HG03442 (cell line): ENCODE data around the gene SUN1.

Experiments used
- ATAC-seq: cut with Tn5 transposase; IDR thresholded peaks from one replicate; pipeline ENCODE4 v1.9.1; 2021; ENCODE audit warnings: mild to moderate bottlenecking, moderate library complexity; ENCODE audit not compliant: unreplicated experiment

The SUN1 gene

DNA sequence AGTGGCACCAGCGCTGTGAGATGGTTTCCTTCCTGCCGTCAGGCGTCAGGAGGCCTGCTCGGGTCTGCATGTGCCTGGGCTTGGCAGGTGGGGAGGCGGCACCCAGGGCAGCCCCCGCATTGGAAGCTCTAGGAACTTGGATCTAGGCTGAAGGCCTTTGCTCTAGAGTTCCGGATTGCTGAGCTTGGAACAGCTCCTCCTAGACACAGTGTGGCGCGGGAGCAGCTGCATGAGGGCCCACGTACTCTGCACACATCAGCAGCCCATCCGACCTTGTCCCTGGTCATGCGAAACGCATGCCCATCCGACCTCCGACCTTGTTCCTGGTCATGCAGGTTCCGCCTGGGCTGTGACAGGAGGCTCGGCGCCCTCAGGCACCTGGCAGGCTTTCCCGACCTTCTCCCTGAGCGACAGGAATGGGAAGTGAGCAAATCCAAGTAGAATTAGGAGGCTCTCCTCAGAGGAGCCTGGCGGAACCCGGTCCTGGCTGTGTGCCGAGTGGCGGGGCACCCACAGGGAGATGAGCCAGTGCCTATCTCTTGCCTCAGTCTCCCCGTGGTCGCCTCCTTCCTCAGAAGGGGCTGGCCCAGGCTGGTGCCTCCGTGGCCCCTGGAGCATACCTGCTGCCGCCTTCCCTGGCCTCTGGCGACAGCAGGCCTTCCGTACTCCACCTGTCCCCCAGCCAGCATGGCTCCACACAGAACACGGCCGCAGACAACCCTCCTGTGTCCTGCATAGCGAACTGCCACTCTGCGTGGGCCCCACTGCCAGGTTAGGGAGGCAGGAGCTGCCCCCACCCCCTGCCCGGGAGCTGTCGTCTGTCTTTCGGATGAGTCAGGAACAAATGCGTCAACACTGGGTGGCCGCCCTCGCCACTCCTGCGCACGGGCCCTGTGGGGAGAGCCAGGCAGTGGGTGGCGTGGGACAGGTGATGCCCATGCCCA lies 56.1 kb downstream of the SUN1 start:
- no peak for ATAC-seq

DNA sequence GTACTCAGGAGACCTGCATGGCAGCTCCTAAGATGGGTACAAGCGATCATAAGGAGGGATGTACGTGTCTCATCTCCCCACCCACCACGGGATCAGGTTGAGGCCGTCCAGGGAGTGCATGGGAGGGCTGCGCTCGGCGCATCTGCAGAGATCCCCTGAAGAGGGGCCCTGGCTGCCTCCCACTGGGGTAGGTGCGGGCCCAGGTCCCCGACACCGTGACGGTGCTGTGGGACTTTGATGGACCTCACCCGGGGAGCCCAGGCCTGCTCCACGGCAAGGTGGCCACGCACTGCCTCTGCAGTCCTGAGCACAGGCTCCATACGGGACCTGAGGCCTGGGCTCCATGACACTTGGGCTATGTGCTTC lies 56.7 kb downstream of the SUN1 start:
- no peak for ATAC-seq

DNA sequence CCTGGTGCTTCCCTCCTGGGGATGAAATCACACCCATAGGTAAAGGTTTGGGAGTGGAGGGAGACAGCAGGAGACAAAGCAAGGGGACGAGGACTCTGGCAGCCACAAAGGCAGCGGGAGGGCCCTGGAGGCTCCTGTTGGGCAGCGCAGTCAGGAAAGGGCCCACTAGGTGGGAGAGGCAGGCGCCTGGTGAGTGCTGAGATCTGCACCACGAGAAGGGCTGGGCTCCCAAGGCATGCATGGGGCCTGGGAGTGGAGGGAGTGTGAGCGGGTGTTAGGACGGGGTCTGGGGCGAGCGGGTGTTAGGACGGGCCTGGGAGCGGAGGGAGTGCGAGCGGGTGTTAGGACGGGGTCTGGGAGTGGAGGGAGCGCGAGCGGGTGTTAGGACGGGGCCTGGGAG lies 57.1 kb downstream of the SUN1 start:
- no peak for ATAC-seq

DNA sequence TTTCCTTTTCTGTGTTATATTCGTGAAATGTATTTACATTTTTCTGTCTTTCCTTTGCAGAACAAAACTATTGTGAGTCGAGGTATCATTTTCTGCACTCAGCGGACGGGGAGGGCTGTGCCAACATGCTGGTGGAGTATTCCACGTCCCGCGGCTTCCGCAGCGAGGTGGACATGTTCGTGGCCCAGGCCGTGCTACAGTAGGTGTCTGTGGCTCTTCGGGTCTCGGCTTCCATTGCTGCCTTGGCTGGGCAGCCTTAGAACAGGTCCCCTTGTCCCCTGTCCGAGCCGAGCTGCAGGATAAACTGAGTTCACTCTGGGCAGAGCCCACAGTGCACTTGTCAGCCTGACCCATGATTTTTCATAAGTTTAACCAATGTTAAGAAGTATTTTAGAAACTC lies 58.6 kb downstream of the SUN1 start:
- no peak for ATAC-seq

DNA sequence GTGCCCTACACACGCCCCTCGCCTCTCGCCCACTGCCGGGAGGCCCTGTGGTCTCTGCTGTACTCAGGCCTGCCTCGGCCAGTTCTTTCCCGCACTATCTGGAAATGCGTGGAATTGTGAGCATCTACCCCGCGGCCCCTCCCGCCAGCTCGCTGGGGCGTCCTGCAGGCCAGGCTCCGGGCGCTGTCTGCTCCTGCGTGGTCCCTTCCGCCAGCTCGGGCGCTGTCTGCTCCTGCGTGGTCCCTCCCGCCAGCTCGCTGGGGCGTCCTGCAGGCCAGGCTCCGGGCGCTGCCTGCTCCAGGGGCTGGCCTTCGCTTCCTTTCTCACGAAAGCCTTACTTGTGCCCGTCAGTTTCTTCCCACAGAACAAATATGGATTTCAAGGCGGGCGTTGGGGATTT lies 59.0 kb downstream of the SUN1 start:
- ATAC-seq, result no peak

DNA sequence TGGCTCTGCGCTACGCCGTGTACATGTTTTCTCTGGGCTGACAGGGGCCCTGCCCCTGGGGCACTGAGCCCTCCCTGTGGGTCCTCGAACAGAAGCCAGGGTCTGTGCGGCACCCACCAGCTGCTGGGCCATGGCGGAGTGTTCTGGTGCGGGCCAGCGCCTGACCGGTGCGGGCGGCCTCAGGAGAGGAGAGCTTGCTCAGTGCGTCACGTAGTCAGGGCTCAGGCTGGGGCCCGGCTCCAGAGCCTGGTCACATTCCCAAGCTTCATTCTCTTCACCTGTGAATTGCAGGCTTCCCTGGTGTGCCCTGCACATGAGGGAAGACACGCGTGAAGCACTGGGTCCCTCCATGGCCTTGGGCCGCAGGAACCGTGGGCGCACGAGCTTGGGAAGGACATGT lies 59.5 kb downstream of the SUN1 start:
- no peak for ATAC-seq

DNA sequence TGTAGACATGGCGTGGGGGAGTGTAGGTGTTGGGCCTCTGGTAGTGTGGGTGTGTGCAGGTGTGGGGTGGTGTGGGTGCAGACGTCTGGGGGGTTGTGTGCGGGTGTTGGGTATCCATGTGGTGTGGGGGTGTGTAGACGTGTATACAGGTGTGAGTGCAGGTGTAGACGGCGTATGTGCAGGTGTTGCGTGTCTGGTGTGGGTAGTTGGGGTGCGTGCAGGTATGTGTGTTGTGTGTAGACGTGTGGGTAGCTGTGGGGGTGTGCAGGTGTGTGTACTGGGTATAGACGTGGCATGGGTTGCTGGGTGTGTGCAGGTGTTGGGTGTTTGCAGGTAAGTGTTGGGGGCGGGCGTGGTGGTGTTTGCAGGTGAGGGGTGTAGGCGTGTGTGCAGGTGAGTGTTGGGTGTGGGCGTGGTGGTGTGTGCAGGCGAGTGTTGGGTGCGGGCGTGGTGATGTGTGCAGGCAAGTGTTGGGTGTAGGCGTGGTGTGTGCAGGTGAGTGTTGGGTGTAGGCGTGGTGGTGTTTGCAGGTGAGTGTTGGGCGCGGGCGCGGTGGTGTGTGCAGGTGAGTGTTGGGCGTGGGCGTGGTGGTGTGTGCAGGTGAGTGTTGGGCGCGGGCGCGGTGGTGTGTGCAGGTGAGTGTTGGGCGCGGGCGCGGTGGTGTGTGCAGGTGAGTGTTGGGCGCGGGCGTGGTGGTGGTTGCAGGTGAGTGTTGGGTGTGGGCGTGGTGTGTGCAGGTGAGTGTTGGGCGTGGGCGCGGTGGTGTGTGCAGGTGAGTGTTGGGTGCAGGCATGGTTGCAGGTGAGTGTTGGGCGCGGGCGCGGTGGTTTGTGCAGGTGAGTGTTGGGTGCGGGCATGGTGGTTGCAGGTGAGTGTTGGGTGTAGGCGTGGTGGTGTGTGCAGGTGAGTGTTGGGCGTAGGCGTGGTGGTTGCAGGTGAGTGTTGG lies 60.6 kb downstream of the SUN1 start:
- no peak for ATAC-seq

DNA sequence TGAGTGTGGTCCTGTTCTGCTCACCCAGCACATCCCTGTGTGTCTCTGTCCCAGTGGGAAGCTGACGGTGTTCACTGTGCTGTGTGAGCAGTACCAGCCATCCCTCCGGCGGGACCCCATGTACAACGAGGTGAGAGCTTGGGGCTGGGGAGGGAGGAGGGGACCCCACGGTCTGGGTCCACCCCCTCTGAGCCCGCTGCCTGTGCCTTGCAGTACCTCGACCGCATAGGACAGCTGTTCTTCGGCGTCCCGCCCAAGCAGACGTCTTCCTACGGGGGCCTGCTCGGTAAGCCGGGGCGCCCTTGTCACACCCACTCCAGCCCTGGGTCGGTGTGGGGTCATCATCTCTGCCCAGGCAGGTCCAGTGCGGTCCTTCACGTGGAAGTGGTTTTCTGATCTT lies 61.4 kb downstream of the SUN1 start:
- ATAC-seq, result no peak

DNA sequence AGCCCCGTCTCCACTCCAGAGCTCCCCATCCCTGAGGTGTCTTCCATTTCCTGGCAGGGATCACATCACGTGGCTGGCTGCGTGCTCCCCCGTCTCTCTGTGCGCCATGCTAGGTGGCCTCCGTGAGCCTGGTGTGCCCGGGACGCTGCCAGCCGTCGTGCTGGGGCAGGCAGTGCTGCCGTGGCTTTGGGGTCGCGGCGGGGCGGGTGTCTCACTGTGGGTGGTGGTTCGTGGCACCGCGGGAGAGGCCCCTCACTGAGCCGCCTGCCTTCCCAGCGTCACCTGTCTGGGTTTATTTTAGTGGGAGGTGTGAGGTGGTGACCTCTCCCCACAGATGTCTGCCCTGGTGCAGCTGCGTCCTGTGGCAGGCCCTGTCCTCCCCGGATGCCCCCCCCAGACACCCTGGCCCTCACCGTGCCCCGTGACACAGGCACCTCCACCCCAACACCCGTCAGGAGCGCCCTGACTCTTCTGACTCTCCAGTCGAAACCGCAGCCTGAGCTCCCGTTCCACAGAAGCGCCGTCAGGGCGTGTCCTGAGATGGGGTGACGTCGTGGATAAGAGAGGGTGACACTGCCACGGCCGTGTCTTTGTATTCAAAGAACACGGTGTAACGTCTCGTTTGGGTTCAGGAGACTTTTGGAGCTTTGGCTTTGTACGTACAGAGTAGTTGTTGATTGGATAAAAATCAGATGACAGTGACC lies 62.0 kb downstream of the SUN1 start:
- ATAC-seq, result no peak

DNA sequence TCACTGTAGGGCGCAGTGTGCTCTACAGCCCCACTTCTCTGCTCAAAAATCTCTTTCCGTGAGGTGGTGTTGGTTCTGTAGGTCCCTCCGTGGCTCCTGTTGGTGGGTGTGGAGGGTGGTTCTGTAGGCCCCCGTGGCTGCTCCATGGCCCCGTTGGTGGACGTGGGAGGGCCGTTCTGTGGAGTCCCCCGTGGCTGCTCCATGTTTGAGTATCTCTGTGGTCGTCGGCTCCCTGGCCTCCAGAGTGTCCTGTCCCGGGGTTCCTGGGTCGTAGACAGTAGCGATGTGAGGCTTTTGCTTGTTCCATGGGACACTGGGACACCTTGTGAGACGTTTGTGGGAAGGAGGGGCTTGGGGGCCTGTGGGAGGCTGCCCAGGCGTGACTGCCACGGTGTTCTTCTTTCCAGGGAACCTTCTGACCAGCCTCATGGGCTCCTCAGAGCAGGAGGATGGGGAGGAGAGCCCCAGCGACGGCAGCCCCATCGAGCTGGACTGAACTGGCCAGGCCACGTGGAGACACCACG lies 62.7 kb downstream of the SUN1 start:
- no peak for ATAC-seq

DNA sequence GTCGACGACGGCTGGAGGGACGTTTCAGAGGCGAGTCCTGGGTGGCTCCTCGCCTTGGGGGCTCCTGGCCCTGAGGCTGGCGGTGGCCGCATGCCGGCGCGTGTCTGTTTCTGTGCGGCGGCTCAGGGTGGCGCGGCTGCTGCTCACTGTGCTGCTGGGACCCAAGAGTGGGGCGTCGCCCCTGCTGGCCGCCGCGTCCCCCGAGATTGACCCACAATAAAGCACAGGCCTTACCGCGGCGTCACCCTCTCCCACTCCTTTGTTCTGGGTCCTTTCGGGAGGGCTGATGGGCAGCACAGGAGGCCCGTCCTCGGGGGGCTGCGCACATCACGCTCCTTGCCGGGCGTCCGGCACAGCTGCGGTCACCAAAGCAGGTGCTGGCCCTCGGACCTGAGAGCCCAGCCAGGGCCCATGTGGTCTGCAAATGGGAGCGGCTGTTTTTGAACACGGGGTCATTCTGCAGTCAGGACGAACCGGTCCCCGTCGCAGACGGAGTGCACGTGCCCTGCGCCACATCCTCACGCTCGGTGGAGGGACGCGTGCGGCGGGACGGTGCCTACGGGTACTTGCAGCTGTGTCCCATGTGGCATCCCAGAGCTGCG lies 63.3 kb downstream of the SUN1 start:
- no peak for ATAC-seq

DNA sequence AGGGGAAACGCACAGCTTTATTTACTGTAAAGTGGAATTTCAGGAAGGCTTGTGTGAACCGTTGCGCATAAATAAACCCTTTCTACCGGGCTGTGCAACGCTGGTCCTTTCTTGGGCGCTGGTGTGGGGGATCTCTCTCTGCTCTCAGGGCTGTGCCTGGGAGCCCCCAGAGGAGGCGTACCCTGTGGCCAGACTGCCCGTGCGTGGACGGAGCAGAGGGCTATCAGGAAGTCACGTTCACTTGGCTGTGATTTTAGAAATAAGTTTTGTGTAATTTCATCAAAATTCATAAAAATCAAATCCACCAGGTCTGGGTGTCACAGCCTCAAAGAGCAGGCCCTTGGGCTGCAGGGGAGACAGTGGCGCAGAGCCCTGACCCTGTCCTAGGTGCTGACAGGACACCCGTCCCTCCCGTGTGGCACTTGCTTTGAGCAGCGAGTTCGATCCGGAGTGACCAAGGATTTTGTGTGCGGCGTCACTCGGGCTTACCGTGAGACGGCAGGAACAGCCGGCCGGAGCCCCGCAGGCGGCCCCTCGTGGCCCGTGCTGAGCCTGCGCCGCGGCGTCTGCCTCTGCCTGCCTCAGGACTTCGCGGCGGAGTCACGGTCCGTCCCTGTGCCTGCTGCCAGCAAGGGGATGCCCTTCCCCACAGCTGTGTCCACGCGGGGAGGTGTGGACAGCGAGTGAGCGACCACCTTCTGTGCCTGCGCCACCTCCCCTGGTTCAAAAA lies 64.2 kb downstream of the SUN1 start:
- ATAC-seq, result no peak

DNA sequence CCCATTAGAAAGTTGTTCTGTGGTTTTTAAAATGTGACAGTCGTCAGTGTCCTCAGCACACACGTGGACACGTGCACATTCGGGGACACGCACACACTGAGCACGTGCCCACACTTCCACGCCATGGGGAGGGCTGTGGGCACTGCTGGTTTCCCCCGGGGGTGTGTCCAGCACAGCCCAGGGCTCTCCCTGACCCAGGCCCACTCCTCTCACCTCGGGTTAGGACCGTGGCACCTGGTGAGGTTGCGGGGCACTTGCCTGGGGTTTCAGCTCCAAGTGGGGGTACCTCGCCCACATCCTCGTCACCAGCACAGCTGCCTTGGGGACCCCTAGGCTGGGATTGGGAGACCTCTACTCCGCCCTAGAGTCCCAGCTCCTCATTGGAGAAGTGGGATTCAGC lies 64.8 kb downstream of the SUN1 start:
- no peak for ATAC-seq

DNA sequence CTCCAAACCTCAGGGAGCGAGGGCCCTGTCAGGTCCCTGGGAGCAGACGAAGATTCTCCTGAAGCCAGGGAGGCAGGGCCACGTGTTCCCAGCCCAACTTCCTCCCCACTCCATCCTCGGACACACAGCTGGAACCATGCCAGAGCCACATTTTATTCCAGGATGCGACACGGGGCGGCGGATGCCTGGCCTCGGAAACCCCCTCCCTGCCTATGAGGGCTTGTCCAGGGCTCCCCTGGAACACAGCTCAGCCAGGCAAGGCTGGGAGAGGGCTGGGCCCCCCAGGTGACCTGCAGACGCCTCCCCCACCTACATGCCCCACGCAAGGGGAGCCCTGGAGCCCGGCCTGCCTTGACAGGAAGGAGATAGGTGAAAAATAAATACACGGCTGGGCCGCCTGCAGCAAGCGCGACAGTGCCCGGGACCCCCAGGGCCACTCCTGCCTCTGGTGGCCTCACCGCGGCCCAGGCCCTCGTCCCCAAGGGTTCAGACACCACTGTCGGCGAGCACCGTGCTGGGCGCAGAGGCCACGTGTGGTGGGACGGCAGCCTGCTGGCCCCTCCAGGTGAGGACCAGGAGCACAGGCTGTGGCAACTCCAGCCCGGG lies 65.6 kb downstream of the SUN1 start:
- no peak for ATAC-seq

DNA sequence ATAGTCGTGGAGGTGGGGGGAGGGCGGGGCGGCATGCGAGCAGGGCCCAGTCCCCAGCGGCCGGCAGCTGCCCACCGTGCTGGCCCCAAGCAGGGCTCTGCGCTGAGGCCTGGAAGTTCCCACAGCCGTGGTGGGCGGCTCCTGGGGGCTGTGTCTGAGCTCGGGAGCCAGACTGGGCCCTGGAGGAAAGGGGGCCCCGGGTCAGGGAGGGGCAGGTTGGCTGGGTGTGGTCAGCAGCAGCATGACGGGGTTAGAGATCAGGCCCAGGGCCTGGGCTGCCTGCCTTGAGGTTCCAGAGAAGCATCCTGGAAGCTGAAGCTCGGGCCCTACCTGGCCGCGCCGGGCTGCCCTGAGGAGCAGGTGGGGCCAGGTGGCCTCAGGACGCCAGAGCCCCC lies 66.2 kb downstream of the SUN1 start:
- no peak for ATAC-seq

DNA sequence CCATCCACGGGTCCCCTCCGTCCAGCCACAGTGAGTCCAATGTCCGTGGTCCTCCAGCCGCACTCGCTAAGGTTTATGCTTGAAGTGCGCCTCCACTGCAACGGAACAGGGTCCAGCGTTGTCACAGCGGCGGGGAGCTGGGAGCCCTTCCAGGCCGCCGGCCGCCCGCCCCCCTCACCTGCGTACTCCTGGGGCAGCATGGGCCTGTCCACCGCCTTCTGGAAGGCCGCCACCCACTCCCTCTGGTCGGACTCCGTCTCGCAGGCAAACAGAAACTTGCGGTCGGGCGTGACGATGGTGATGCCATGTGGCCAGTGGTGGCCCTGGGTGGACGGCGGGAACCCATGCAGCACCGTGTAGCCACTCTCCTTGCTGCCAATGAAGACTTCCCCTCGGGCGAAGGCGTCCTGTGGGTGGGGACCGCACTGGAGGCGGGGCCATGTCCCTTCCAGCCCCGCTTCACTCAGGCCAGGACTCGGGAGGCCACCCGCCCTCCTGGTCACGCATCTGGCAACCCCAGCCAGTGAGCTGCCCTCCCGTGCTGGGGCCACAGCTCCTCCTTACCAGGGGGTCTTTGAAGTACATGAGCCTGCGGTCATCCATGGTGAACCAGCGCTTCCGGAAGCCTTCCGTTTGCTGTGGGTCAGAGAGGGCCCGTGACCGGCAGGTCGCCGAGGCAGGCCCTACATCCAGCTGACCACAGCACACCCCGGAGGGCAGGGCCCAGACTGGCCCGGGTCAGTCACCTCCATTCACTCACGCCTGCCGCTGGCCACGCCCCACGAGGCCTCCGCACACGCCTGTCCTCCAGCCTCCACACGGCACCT lies 66.8 kb downstream of the SUN1 start:
- no peak for ATAC-seq

DNA sequence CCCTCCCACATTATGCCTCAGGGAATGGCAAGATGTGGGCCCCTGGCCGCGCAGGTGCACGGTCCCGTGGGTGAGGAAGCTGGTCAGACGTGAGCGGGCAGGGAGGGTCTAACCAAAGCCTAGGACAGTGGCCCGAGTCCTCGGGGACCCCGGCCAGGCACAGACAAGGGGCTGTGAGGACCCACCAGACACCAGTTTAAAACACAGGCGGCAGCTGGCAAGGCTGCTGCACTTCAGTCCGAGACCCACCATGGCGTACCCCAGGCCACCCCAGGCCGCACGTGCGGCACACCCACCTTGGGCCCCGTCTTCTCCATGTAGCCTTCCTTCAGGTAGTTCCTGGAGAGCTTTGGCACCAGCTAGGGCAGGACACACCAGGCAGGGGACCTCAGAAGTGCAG lies 67.5 kb downstream of the SUN1 start:
- no peak for ATAC-seq

DNA sequence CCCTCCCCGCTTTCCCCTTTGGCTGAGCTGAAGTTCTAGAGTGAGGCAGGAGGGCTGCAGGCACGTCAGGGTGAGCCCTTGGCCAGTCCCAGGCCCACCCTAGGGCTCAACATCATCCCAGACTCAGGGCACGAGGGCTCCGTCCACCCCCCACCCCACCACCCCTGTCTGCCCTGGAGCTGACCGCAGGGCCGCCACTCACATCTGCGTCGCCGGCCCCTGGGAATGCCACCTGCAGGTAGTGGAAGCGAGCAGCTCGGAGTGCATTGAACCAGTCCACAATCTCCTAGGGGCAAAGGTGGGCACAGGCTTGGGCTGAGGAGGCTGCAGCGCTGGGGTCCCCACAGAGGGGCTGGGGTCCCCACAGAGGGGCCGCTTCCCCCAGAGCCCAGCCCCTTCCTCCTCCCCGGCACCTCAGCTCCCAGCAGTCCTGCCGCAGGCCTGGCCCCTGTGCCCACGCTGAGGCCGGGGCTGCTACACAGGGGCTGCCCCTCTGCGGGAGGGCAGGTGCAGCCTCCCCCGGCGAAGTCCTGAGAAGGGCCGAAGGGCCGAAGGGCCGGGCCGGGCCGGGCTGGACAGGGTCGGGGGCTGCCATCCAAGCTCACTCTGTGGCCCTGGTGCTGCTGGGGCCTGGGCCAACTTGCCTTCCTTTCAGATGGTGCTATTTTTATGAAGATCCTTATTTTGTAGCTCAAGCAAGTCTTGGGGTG lies 68.2 kb downstream of the SUN1 start:
- ATAC-seq, result no peak
